K562 (cell line): Measurements from ENCODE around the gene AIF1.

Source experiments
- PHF8 ChIP-seq: fragments of 200-600 bp; sonication (generic); IDR thresholded peaks from 2 replicates; pipeline ENCODE4 v1.6.1; 2012; ENCODE audit warnings: mixed run types, mild to moderate bottlenecking, inconsistent platforms, low read length, moderate library complexity, borderline replicate concordance
- TF ChIP-seq, protein P1 (sequence below): sonication (generic); formaldehyde crosslinking; IDR thresholded peaks from 2 replicates; pipeline ENCODE4 v1.9.0; 2022; ENCODE audit warnings: mild to moderate bottlenecking, missing genetic modification reagents
- TF ChIP-seq, protein P2 (sequence below), 3 experiments: IDR thresholded peaks in 2 of 3; conservative IDR thresholded peaks in 1 of 3; 2 replicates each; pipeline ENCODE4 v1.5.1; 2011 to 2012; ENCODE audit warnings: low read length in 3 of 3, mild to moderate bottlenecking in 3 of 3, control low read depth in 2 of 3, improper control_type of control experiment in 1 of 3, inconsistent platforms in 1 of 3, low read depth in 1 of 3, mixed read lengths in 1 of 3, moderate library complexity in 1 of 3; ENCODE audit not compliant: insufficient read depth in 2 of 3

DNA sequence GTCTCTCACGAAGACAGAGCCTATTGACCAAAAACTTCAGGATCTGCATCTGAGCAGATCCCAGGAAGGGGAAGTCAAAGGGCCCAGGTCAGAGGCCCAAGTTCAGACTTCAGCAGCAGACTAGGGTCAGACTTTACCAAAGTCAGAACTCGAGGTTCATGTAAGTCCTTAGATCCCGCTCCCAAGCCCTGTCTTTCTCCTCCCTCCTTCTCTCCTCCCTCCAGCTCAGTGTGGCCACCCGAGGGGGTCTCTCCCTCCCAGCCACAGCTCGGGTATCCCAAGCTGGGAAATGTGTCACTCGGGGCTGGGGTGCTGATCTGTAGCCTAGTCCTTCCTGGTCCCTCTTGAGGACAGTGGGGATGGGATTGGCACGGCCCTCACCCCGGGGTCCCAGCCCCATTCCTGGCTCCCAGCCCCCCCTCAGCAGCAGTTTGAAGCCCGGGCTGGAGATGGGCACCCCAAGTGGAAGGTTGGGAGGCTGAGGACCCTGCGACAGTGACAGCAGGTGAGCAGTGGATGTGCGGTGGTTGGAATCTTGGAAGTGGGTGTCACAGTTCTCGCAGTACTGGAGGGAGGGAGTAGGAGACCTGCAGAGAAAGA is 47.2 kb downstream of the AIF1 start:
- TF ChIP-seq, protein P1, sequence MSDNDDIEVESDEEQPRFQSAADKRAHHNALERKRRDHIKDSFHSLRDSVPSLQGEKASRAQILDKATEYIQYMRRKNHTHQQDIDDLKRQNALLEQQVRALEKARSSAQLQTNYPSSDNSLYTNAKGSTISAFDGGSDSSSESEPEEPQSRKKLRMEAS (CRISPR knock-in tag) = no peak; the same call in 1 of the 2 replicates
- no peak for TF ChIP-seq PHF8
- TF ChIP-seq, protein P2, sequence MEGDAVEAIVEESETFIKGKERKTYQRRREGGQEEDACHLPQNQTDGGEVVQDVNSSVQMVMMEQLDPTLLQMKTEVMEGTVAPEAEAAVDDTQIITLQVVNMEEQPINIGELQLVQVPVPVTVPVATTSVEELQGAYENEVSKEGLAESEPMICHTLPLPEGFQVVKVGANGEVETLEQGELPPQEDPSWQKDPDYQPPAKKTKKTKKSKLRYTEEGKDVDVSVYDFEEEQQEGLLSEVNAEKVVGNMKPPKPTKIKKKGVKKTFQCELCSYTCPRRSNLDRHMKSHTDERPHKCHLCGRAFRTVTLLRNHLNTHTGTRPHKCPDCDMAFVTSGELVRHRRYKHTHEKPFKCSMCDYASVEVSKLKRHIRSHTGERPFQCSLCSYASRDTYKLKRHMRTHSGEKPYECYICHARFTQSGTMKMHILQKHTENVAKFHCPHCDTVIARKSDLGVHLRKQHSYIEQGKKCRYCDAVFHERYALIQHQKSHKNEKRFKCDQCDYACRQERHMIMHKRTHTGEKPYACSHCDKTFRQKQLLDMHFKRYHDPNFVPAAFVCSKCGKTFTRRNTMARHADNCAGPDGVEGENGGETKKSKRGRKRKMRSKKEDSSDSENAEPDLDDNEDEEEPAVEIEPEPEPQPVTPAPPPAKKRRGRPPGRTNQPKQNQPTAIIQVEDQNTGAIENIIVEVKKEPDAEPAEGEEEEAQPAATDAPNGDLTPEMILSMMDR (IDR thresholded peaks at IDR 0.05 in 2 of 3, conservative IDR thresholded peaks at IDR 0.05 in 1 of 3; ENCODE audit: insufficient read depth in 2 of 3, low read depth in 1 of 3, low read length in 3 of 3) = no peak
